HG03097 (cell line): ENCODE results near the gene MTURN.
A peak's percentile ranks its signal among the peaks of the same experiment; 100 is the strongest.

Experiments
- ATAC-seq: cut with Tn5 transposase; IDR thresholded peaks from one replicate; pipeline ENCODE4 v1.9.1; 2021; ENCODE audit not compliant: unreplicated experiment, low FRiP score

The MTURN gene

GRCh38 chr7:30135301-30136116, 723 bp downstream of the MTURN start:
- peak; percentile 26 for ATAC-seq

- no peak for ATAC-seq
Observed at GRCh38 chr7:30136117-30136731, 1.4 kb downstream of the MTURN start.

GRCh38 chr7:30136743-30137485, 2.1 kb downstream of the MTURN start:
- ATAC-seq: no peak

- no peak for ATAC-seq
Observed at GRCh38 chr7:30139836-30140384, 5.1 kb downstream of the MTURN start.

GRCh38 chr7:30140456-30140855, 5.7 kb downstream of the MTURN start:
- no peak for ATAC-seq

GRCh38 chr7:30142710-30143109, 7.9 kb downstream of the MTURN start:
- ATAC-seq: no peak

GRCh38 chr7:30143748-30144251, 9.0 kb downstream of the MTURN start:
- no peak for ATAC-seq

GRCh38 chr7:30144657-30145306, 10.0 kb downstream of the MTURN start:
- ATAC-seq: no peak

- ATAC-seq: no peak
Observed at GRCh38 chr7:30145426-30145970, 10.7 kb downstream of the MTURN start.

GRCh38 chr7:30146127-30146612, 11.4 kb downstream of the MTURN start:
- no peak for ATAC-seq

GRCh38 chr7:30147223-30147622, 12.4 kb downstream of the MTURN start:
- ATAC-seq: no peak

- no peak for ATAC-seq
Observed at GRCh38 chr7:30147785-30148184, 13.0 kb downstream of the MTURN start.

- no peak for ATAC-seq
Observed at GRCh38 chr7:30148426-30148825, 13.6 kb downstream of the MTURN start.

- ATAC-seq: no peak
Observed at GRCh38 chr7:30148951-30149459, 14.2 kb downstream of the MTURN start.

GRCh38 chr7:30149640-30150272, 15.0 kb downstream of the MTURN start:
- ATAC-seq: no peak

GRCh38 chr7:30150711-30151110, 15.9 kb downstream of the MTURN start:
- no peak for ATAC-seq

GRCh38 chr7:30154111-30154587, 19.4 kb downstream of the MTURN start:
- no peak for ATAC-seq

GRCh38 chr7:30155481-30155880, 20.7 kb downstream of the MTURN start:
- no peak for ATAC-seq

GRCh38 chr7:30157204-30157603, 22.4 kb downstream of the MTURN start:
- ATAC-seq: no peak
